ENCODE results near the gene SCN9A.

SCN9A gene

DNA sequence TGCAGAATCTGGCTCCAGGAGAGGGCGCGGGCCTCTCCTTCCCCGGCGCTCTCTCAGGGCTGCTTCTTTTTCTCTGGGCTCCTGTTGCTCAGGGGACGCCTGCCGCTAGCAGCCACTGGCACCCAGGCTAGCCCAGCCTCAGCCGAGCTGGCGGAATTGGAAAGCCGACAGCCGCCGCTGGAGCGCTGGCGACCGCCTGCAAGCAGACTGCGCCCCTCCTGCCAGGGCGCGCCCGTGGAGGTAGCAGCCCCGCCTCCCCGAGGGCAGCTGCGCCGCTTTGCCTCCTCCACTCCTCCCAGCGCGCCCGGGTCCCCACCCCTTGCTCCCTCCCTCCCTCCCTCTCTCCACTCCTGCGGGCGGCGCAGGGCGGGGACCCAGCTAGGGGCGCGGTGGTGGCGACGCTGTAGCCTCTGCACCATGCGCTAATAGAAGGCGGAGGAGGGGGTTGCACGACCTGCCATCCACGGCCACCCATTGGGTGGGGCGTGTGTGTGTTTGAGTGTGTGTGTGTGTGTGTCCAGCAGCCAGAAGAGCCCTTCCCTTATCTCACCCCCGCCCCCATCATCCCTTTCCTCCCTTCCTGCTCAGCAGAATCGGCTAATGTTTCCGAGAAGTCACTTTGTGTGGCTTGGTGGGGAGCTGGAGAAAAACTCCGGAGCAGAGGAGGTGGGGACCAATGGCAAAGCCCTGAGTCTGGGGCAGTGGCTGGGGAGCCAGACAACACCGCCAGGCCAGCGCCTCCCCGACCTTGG is at the start of gene SCN9A:
TSS of gene SCN9A (minus strand) at position 209 of the 752 bp plus-strand sequence. CDS start 64,188 bp downstream, outside the sequence.
- peak; percentile 25 to 48 for DNase-seq

DNA sequence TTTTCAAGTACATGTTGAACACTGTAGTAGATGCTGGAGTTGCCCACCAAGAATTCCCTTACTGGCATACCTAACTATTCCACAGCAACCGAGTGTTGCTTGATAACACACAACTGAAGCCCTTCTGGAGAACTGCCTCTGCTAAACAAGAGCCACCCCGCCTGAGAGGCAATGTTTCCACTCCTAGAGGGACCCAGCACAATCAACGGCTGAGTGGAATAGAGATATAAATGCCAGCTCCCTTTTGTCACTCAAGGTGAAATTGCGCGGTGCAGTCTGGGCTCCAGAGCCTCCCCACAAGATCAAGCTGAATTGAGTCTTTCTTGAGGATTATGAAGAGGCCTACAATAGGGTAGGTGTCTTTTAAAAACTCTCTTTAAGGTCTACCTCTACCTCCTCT is 49.1 kb upstream of the SCN9A start:
- no peak for DNase-seq

DNA sequence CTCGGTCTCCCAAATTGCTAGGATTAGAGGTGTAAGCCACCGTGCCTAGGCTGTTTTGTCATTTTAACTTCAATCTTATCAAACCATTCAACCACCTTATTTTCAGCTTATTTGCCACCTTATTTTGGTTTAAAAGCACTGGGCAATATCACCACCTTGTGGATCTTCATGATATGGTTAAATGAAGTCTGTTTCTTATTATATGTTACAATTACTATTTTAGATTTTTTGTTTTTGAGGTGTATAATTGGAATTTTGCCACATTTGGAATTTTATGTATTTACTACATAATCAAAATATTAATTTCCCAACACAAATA is 43.8 kb upstream of the SCN9A start:
- DNase-seq = peak; percentile 18 to 34

DNA sequence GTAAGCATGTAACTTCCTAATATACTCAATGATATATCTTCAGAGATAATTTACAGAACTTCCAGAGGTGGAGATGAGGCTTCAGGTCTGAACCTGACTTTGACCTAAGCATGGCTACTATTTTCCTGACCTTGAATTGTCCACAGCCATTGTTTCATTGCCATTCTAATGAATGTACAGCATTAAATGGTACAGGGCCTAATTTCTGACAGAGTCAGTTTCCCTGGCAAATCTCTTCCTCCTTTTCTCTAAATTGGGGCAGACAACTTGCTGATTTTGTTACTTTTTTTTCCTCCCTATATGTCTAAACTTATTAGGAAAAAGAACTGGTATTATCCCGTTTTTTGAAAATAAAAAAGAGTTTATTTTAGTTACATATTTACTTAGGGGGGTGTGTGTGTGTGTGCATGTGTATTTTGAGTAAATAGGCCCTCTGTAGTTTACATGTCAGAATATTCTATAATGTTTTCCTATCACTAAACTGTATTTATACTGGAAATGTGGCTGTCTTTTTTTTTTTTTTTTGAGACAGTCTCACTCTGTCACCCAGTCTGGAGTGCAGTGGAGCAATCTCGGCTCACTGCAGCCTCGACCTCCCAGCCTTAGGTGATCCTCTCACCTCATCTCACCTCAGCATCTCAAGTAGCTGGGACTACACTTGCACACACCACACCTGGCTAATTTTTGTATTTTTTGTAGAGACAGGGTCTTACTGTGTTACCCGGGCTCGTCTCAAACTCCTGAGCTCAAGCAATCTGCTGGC is 43.3 kb upstream of the SCN9A start:
- DNase-seq = no peak

DNA sequence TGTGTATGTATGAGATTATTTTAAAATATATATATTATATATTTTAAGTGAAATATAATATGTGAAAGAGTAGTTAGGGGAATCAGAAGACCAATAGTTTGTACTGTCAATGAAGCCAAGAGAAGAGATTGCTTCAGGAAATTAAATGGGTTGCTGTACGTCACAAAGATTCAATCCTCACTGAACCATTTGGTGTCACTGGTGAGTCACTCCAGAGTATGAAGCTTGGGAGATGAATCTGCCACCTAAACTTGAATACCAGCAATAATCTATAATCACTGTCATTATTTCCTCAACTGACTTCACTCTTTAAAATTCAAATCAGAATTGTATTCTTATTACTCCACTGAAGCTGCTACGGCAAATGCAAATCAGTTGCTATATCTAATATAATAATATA is 41.9 kb upstream of the SCN9A start:
- peak; percentile 34 to 39 for DNase-seq

DNA sequence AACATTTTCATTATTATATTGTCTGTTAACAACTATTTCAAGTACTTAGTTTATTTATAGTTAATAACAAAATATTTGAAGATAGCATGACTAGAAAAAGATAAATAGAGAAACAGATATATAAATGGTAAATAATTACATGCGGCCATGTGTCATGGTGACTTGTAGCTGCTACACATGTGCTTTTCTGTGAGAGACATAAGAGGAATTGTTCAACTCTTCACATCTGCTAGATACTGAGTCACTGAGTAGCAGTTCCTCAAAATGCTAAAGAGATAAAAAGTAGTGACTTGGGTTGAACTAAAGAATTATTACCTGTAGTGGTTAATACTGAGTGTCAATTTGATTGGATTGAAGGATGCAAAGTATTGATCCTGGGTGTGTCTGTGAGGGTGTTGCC is 37.5 kb upstream of the SCN9A start:
- peak; percentile 22 to 64 for DNase-seq

DNA sequence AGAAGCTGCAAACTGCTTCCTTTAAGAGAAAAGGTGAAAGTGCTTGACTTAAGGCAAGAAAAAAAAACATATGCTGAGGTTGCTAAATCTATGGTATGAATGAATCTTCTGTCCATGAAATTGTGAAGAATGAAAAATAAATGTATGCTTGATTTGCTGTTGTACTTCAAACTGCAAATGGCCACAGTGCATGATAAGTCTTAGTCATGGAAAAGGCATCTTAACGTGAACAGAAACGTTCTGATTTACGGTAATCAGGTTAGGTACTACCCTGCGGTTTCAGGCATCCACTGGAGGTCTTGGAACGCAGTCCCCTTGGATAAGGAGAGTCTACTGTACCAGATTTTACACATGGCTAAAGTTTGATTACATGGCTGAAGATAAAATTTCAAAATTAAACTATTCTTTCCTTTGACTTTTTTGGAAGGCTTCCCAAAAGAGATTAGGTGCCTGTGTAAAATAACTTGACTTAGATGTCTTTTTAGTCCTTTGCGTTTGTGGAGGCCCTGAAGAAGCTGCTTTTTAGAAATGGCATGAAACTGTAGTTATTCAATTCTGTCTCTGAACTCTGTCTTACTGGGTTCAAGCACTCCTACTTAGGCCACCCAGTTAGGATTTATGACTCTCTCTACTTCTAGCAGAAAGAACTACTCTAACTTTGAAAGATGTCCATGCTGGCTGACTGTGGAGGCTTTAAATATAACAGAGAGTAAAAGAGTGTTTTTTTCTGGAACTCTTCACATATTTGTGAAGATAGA is 35.9 kb upstream of the SCN9A start:
- DNase-seq = no peak

DNA sequence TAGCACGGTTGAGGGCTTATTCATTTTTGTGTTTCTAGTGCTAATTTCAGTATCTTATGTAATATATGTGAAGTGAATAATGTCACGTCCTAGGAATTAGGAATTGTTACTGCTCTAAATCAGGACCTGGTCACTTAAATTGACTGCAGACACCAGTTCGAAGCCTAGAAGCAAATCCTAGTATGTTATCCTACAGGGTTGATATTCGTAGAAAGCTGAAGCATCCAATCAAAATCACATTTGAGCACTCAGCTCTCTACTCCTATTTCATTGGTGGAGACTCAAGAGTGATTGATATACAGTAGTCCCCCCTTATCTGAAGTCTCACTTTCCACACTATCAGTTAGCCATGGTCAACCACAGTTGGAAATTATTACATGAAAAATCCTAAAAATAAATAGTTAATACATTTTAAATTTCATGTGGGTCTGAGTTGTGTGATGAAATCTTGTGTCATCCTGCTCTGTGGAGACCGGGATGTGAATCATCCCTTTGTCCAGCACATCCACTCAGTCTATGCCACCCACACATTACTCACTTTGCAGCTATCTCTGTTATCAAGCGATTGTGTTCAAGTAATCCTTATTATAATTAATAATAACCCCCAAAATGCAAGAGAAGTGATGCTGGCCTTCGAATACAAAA is 35.2 kb upstream of the SCN9A start:
- DNase-seq = peak; percentile 67 to 71

DNA sequence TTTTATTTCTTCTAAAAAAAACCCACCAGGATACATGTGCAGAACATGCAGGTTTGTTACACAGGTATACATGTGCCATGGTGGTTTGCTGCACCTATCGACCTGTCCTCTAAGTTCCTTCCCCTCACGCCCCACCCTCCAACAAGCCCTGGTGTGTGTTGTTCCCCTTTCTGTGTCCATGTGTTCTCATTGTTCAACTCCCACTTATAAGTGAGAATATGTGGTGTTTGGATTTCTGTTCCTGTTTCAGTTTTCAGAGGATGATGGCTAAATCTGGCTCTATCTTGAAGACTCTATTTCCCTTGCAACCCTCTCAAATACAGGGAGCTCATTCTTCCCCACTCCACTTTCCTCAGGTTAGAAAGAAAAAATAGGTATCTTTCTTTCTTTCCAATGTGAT is 32.0 kb upstream of the SCN9A start:
- DNase-seq = peak; percentile 38 to 53

DNA sequence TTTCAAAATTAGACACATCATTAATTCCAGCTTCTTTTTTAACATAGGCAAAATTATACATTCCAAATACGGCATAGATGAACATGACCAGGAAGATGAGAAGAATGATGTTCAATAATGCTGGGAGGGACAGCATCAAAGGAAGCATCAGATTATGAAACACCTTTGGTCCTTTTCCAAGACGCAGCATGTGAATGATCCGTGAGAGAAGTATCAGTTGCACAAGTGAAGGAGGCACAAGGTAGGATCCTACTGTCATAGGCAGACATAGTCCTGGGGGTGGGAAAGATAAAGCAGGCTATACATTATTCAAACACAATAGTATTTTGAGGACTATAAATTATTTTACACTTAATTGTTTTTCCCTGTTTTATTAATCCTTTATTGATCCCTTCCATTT is 30.6 kb upstream of the SCN9A start:
- DNase-seq = no peak

DNA sequence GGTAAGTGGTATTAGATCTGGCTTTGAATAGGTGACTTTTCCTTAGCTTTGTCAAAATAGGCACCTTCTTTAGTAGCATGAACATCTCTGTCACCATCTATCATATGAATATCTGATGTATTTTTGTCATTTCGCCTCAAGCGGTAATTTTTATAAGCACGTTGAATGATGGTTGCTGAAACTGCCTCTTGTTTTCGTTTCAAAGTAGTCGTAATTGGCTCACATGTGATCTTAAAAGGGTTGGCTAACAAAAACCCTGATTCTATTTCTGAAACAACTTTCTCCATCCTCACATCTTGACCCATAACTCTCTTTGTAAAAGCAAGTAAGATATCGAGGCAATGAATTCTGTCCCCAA is 29.8 kb upstream of the SCN9A start:
- no peak for DNase-seq

DNA sequence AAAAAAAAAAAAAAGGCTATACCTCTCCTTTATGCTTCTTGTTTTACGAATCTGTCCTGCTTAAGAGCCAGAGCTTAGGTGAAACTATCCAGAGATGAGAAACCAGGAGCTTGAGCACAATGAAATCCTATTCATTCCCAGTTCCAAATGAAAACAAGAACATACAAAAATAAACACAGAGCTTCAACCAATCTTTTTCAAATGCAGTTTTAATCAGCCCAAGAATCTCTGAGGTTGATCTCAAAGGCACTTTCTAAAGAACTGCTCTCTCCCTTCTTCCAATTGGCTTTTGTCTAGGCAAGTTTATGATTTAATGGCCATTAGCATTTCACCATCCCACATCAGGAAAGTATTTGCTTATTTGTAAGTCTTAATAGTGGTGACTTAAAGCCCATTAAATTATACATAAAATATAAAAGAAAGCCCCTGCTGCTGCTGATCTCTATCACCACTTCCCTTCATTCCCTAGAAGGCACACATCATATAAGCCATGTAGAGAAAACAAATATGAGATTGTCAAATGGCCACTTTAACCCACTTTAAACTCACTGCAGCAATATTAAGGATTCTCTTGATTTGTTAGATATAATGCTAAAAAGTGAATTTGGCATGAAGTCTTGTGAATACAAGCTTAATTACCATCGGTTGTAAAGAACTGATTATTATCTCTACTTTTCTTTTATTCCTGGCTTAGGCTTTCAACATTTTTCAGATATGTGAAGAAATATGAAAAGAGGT is 29.3 kb upstream of the SCN9A start:
- no peak for DNase-seq

DNA sequence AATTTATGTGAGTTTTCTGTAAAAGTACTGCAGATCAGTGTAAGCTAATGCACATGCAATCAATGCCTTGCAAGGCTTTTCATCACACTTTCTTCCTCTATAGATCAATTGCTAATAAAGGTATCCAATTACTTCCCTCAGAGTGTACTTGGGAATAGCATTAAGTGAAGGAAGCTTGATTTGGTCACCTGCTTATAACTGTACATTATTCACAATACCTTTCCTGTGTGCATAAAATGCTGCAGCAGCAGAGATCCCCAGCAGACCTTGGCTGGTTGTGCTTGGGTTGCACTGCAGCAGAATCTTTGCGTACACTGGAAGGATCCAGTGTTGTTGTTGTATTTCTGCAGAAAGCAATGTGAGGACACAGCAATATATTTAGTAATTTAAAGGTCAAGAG is 18.5 kb upstream of the SCN9A start:
- DNase-seq = no peak

DNA sequence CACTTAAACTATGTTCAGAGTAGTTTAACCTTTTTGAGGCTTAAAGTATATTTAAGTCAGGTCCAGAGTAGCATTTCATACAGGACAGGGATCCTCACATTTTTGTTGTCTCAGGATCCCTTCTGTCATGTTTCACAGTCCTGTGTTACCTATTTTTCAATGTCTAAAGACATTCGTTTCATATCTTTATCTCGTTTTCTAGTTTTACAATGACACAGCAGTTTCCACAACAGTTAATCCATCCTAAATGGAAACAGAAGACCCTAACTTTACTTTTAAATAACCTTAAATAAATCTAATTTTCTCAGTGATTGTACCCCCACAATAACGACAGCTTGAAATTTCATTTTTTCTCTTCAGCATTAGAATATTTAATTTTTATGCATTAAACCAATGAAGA is 17.3 kb upstream of the SCN9A start:
- DNase-seq = no peak

DNA sequence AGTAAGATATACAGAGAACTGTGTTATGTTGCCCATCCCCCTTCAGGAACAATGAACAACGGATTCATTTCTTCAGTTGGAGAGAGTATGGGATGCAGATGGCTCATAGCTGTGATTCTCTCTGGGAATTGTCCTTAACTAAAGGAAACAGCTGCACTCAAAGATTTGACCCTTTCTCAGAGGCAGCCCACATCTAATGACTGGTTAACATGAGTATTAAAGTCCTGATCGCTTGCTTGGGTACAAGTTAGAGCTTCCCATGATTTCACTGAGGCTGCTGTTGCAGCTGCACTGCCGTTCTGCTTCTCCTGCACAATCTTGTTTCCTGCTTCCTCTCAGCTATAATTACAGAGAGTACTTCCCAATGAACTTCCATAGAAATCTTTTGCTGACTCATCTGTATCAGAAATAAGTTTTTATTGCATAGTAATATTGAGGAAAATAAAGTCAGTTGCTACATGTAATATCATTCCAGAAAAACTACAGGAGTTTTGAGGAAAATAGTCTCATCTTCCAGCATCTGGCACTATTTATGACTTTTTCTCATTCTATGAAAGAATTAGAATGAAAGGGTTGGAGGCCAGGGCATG is 12.8 kb upstream of the SCN9A start:
- DNase-seq = no peak

DNA sequence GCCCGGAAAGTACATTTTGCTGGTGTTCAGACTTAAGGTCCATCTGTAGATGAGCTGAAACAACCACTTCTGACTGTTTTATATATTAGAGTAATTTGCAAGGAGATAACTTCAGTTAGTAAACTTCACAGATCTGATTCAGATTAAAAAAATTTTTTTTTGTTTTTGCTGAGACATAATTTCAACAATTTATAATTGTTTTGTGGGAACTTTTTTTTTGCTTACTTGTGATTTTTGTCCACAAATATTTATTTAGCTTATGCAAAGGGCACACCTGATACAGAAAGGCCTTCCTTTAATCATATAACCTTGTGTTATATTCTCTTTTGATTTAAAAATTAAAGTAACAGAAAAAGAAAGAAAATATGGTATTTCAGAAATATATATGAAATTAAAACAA is 9.6 kb upstream of the SCN9A start:
- DNase-seq = no peak

DNA sequence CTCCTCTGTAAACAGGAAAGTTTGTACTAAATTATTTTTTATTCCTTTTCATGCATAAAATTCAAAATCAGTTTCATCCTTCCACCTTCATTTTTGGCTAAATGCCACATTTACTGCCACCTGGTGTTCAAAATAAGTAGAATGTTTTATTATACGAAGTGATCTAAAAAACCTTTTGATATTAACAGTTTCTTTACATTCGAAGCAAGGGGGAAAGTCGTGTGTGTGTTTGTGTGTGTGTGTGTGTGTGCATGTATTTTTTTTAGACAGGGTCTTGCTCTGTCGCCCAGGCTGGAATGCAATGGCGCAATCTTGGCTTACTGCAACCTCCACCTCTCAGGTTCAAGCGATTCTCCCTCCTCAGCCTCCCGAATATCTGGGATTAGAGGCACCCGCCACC is 9.0 kb upstream of the SCN9A start:
- DNase-seq = peak in 1 of 2 donors; percentile 71

DNA sequence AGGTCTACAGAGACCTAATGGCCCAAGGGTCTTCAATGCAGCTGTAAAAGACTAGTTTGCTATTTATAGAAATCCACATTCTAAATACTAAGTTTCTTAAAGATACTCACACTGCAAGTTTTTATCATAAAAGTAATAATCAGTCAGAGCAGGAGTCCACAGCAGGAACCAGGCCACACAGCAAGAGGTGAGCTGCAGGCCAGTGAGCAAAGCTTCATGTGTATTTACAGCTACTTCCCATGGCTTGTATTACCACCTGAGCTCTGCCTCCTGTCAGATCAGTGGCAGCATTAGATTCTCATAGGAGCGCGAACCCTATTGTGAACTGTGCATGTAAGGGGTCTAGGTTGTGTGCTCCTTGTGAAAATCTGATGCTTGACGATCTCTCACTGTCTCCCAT is 6.7 kb upstream of the SCN9A start:
- no peak for DNase-seq

DNA sequence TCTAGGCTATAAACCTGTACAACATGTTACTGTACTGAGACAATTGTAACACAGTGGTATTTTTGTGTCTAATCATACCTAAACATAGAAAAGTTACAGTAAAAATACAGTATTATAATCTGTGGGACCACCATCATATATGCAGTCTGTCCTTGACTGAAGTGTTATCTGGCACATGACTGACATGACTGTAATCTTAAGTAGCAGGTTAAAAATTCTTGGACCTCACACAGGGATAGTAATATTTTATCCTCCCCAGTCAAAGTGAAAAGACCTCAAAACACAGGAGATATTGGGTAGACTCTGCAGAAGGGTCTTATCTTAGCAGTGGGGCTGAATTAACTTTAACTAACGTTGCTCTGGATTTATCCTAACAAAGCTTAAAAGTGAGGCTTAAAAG is 4.9 kb upstream of the SCN9A start:
- DNase-seq = no peak

DNA sequence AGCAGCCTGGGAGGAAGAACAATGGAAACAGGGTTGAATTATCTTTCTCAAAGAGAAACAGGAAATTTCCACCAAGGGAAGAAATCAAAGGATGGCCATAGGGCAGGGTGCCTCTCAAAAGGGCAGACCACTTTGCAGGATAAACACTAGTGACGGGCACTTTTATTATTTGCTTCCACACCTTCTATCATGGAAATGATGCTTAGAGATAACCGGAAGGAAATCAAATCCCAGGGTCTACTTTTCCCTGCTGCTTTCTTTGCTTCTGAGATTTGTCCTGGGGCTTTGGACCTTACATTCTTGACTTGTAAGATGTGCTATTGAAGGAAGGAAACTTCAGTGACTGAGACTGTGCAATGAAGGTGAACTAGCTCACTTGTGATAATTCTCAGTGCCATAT is 1.1 kb upstream of the SCN9A start:
- no peak for DNase-seq

DNA sequence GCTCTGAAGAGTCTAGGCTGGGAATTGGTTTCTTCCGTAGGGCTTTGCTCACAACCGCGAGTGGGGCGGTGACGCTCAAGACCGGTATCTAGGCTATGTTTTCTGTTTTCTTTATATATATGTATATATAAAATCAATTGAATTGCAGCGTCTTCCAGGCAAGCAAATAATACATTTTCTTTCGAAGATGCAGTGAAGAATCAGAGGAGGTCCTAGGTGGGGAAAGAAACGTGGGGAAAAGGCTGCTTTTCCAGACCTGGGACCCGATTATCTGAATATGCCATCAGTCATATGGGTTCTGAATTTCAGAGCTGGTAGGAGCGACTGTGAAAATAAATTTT is 714 bp upstream of the SCN9A start:
- DNase-seq = no peak

DNA sequence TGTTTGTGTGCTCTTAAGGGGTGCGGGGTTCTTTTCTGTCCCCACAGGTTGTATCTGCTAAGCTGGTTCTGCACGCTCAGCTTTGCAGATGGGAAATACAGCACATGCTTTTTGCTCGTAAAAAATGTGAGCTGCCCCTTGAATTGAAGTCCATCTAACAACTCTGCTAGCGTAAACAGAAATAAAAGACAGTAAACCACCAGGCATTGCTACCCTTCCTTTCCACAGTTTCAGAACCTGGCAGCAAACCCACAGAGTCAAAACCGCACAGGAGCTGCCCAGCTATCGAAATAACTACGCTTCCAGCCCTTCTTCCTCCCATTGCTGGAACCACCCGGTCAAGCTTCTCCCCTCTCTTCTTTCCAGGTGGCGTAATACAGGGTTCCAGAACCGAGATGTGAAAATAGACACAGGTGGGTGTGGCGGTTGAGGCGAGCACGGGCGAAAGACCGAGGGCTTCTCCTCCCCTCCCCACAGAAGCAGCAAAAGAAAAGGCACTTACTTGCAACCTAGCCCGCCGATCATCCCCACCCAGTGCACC is 479 bp downstream of the SCN9A start:
- DNase-seq = no peak

All from inflammatory macrophage treated with lipopolysaccharide for 1 hour (primary cell).